Measurements from ENCODE around the gene AKAP13. TPM values are rescaled to one million over a fixed set of nuclear protein-coding genes. Genes with fewer than 3 reads are reported as not detected.

Gene AKAP13
- total and polyA plus RNA-seq, 3 donors from 2014 or later, result 79.5 to 207 (median 187) TPM

- WGBS, 2 donors, result 49 to 59% methylated on average over 3 of the region's 3 CpGs
- no peaks in the 10 kb centered on the region for H3K27me3 ChIP-seq
- intact Hi-C loops (cut with DNase I; ENCODE audit: low total_unique reads), result no loop called here
- DNase-seq, result no peak
- H3K4me3 ChIP-seq, result no peak overlapping the region
- no peaks in the 10 kb centered on the region for H3K36me3 ChIP-seq (ENCODE audit: low read depth, missing control alignments)
- H3K4me1 ChIP-seq, result peaks cover 4% of the 10 kb centered on the region
- no peak overlapping the region for H3K27ac ChIP-seq
- no peak for TF ChIP-seq POLR2A (IDR thresholded peaks at IDR 0.05)
- TF ChIP-seq, protein P1, sequence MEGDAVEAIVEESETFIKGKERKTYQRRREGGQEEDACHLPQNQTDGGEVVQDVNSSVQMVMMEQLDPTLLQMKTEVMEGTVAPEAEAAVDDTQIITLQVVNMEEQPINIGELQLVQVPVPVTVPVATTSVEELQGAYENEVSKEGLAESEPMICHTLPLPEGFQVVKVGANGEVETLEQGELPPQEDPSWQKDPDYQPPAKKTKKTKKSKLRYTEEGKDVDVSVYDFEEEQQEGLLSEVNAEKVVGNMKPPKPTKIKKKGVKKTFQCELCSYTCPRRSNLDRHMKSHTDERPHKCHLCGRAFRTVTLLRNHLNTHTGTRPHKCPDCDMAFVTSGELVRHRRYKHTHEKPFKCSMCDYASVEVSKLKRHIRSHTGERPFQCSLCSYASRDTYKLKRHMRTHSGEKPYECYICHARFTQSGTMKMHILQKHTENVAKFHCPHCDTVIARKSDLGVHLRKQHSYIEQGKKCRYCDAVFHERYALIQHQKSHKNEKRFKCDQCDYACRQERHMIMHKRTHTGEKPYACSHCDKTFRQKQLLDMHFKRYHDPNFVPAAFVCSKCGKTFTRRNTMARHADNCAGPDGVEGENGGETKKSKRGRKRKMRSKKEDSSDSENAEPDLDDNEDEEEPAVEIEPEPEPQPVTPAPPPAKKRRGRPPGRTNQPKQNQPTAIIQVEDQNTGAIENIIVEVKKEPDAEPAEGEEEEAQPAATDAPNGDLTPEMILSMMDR (IDR thresholded peaks at IDR 0.05), result no peak
- H3K9me3 ChIP-seq, result no peaks in the 10 kb centered on the region
These were observed 170.9 kb downstream of the AKAP13 start for GRCh38 chr15:85551221-85551832.

GRCh38 chr15:85554852-85555521, 174.6 kb downstream of the AKAP13 start:
- TF ChIP-seq, protein P1 (IDR thresholded peaks at IDR 0.05), result no peak
- no peak for TF ChIP-seq POLR2A (IDR thresholded peaks at IDR 0.05)
- no peak for DNase-seq
- Histone ChIP-seq H3K9me3 (no peaks in the 10 kb centered on the region), H3K4me3 (no peak overlapping the region), H3K27ac (no peak overlapping the region), H3K4me1 (peaks cover 4% of the 10 kb centered on the region), H3K27me3 (no peaks in the 10 kb centered on the region), H3K36me3 (ENCODE audit: low read depth, missing control alignments) (no peaks in the 10 kb centered on the region)
- WGBS, 2 donors, result 90 to 94% methylated on average over 7 of the region's 7 CpGs
- intact Hi-C loops (cut with DNase I; ENCODE audit: low total_unique reads), result no loop called here

DNA sequence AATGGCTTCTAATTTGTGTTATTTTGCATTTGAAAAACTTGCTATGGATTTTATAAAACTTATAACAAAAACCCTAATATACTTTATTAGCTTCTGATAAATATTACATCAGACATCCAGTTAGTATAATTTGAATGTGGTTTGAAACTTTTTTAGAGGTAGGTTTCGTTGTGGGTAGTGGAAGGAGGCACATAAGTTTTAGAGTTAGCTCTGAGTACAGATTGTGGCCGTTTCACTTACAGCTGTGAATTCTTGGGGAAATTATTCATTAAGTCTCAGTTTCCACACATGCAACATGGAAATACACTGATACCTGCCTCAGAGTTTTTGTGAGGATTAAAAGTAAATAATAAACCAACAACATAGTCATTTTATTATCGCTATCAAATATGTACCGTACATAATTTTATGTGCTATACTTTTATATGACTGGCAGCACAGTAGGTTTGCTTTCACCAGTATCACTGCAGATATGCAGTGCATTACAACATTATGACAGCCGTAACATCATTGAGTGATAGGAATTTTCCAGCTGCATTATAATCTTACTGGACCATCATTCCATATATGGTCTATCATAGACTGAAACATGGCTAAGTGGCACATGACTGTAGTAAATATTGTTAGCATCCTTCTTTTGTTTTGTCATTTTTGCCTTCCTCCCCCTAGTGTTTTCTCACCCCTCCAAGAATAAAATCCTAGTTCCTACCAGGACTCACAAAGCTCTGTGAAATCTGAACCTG, 175.6 kb downstream of the AKAP13 start:
- intact Hi-C loops (cut with DNase I; ENCODE audit: low total_unique reads), result no loop called here
- H3K9me3 ChIP-seq, result no peaks in the 10 kb centered on the region
- no peak for DNase-seq
- H3K4me1 ChIP-seq, result peaks cover 4% of the 10 kb centered on the region
- H3K4me3 ChIP-seq, result no peak overlapping the region
- 91 to 93% methylated on average over 5 of the region's 5 CpGs for WGBS, 2 donors
- H3K27ac ChIP-seq, result no peak overlapping the region
- TF ChIP-seq, protein P1 (IDR thresholded peaks at IDR 0.05), result no peak
- no peak for TF ChIP-seq POLR2A (IDR thresholded peaks at IDR 0.05)
- no peaks in the 10 kb centered on the region for H3K27me3 ChIP-seq
- no peaks in the 10 kb centered on the region for H3K36me3 ChIP-seq (ENCODE audit: low read depth, missing control alignments)

DNA sequence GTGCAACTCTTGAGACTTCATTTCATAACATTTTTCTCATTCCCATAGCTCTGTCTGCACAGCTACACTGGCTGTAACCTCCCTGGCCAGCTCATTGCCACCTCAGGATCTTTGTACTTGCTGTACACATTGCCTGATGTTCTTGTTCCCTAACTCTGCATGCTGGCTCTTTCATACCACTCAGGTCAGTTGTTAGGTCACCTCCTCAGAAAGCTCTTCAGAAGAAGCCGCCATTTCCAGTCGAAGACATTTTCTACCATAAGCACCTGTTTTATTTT, 176.2 kb downstream of the AKAP13 start:
- Histone ChIP-seq H3K4me1 (no peaks in the 10 kb centered on the region), H3K27me3 (no peaks in the 10 kb centered on the region), H3K27ac (no peak overlapping the region), H3K4me3 (no peak overlapping the region), H3K36me3 (ENCODE audit: low read depth, missing control alignments) (no peaks in the 10 kb centered on the region), H3K9me3 (no peaks in the 10 kb centered on the region)
- intact Hi-C loops (cut with DNase I; ENCODE audit: low total_unique reads), result no loop called here
- TF ChIP-seq, protein P1 (IDR thresholded peaks at IDR 0.05), result no peak
- no peak for TF ChIP-seq POLR2A (IDR thresholded peaks at IDR 0.05)
- WGBS, 2 donors, result 98 to 100% methylated on average over 2 of the region's 2 CpGs
- DNase-seq, result no peak

Data from testis (tissue), 3 donors.